Lower leg skin (tissue), 3 donors: ENCODE data around the gene MYO1H.

Experiments
- CTCF ChIP-seq, 3 donors: fragments of 450-650 bp; IDR thresholded peaks; one replicate each; pipeline ENCODE4 v1.5.1; 2016; ENCODE audit warnings: antibody characterized with exemption in 3 of 3, mild to moderate bottlenecking in 3 of 3, moderate library complexity in 2 of 3
- POLR2A ChIP-seq, 2 donors: fragments of 450-650 bp; IDR thresholded peaks; one replicate each; pipeline ENCODE4 v1.6.1; 2016 to 2017; ENCODE audit warnings: antibody characterized with exemption in 2 of 2, mild to moderate bottlenecking in 1 of 2, moderate library complexity in 1 of 2

GRCh38 chr12:109378569-109378968, 30.9 kb downstream of the MYO1H start:
- TF ChIP-seq CTCF (IDR thresholded peaks at IDR 0.05) (no peak), POLR2A (IDR thresholded peaks at IDR 0.05) (no peak)
